OCI-M1 (cell line): ENCODE results near the gene HNRNPUL1.
A peak's percentile ranks its signal among the peaks of the same experiment; 100 is the strongest.

ENCODE experiments used
- DNase-seq: peaks from one replicate; lab custom pipeline; 2025; lab: John Stamatoyannopoulos, UW

The HNRNPUL1 gene

DNA sequence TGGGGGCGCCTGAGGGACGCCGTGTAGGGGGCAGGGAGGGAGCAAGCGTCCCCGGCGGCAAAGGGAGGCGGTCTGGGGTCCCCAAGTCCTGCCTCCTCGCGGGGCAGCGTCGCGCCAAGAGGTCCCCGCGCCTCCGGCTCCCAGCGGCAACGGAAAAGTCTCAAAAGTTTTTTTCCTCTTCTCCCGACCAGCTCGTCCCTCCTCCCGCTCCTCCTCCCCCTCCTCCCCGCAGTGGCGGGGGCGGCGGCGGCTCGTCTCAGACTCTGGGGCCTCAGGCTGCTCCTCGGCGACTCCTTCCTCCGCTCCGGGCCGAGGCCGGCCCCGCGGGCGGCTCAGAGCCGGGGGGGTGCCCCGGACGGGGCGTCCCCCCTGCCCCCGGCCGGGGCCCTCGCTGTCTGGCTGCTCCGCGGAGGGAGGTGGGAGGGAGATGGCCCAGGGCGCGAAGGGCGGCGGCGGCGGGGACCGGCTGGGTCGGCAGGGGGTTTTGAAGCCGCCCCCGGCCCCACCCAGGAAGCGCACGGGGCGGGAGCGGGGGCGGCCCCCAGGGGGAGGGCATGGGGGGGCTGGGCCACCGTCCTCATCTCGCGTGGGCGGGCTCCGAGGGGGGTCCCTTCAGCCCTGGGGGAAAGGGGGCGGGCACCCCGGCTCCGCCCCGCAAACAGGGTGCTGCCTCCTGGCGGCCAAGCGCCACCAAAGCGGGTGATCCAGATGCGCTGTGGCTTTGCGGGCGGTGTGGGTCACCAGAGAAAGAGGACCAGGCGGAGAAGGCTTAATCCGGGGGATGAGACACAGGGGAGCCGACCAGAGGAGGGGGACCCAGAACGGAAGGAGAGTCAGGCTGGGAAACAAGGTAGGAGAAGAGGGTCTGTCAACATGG, 89.5 kb downstream of the HNRNPUL1 start, which contains the start of gene TGFB1:
TGFB1 (minus strand) TSS at position 457 of the 877 bp plus-strand sequence. CDS start 878 bp downstream, outside the sequence.
- peak; percentile 98 for DNase-seq

- no peak for DNase-seq
Measured at GRCh38 chr19:41354343-41354953, 90.3 kb downstream of the HNRNPUL1 start.

DNA sequence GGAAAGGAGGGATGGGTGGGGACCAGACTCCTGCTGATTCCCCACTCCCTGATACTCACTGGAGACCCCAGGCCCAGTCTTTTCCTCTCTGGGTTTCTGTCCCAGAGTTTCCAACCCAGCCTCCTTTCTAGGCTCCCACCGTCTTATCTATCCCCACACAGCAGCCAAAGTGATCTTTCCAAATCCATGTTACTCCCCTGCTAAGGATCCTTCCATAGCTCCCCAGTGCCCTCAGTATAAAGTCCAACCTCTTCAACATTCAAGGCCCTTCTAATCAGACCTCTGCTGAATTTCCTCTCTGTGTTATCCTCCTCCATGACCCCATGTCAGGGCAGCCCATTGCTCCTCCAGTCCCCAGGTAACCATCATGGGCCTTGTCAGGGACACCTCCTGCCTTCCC, 90.9 kb downstream of the HNRNPUL1 start:
- DNase-seq, result no peak

GRCh38 chr19:41355802-41356201, 91.6 kb downstream of the HNRNPUL1 start:
- no peak for DNase-seq

DNA sequence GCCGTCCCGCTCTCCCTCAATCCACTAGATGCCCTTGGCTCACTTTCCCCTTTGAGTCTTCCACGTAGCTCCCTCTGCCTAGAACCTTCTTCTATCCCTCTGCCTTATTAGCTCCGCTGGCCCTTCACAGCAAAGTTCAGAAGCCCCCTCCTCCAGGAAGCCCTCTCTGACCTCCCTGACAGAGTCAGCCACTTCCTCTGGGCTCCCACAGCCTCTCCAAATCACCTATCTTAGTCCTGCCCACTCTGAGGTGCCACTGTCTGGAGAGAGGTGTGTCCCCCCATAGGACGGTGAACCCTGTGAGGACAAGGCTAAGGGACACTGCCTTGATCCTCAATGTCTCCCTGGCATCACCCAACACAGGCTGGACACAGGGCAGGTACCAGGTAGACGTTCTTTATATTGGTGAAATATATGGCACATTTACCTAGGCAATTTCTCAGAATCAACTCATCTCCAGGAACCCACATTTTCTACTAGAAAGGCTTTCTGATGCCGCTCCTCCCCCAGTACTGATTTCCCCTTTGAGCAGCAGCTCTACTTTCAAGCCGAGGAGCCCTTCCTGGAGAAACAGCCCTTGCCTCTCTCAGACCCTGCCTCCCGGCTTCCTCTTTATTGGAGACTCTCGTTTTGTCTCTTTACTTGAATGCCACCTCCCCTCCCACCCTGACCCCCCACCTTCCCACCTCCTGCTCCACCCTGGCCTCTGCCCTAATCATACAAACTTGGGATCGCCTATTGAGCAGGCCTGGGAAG, 93.0 kb downstream of the HNRNPUL1 start:
- no peak for DNase-seq
